ENCODE data around the gene ERN1.

- no peak for TF ChIP-seq CTCF (IDR thresholded peaks at IDR 0.05; ENCODE audit: insufficient read depth, low read length)
- TF ChIP-seq POLR2AphosphoS5 (IDR thresholded peaks at IDR 0.05; ENCODE audit: low read depth): no peak
- no peak for TF ChIP-seq REST (IDR thresholded peaks at IDR 0.05; ENCODE audit: insufficient replicate concordance, low read depth)
These were observed 40.3 kb upstream of the ERN1 start for GRCh38 chr17:64170286-64170685.

Measured in HL-60 (cell line).